HL-60/S4 (cell line): ENCODE results near the gene CCR4.
"Not testable (repeated sequence)": the region's sequence is repeated elsewhere in the genome, so short reads cannot be mapped to it uniquely, and the experiment has no call there.

Source experiments
- in situ Hi-C: fragments of 300-500 bp; cut with MboI; formaldehyde crosslinking; loops from 2 replicates; pipeline ENCODE4 v1.14.3; 2022; ENCODE audit warnings: low sequenced_read_pairs

The CCR4 gene

GRCh38 chr3:32973982-32974381, 22.5 kb downstream of the CCR4 start:
- in situ Hi-C loops: no loop called here

DNA sequence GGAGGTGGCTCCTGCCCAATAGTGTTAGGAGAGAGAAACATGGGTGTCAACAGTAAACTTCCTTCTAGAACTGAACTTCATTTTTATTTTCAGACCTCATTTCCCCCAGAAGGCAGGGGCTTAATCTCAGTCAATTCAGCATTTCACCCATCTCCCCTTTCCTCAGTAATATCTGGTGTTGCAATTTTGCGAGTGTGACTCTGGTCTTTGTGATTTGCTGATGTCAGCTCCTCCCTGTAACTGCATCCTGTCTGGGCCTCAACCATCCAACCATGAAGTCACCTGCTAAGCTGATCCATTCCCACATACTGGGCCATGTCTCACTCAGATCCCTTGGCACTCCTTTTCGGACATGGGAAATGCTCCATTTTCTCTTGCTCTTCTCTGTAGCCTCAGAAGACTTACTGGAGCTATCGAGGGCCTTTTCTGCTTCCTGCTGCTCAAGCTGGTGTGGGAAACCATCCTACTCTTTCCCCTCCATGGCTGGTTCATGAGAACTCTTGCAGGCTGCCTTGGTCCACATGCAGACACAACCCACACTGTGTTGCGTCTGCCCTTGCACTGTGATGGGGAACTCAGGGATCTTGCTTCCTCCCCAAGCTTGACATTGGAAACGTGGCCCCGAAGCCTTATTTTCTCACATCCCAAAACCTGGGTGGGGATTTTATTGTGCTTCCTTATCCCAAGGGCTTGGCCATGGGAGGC, 24.6 kb downstream of the CCR4 start:
- in situ Hi-C loops: no loop called here

DNA sequence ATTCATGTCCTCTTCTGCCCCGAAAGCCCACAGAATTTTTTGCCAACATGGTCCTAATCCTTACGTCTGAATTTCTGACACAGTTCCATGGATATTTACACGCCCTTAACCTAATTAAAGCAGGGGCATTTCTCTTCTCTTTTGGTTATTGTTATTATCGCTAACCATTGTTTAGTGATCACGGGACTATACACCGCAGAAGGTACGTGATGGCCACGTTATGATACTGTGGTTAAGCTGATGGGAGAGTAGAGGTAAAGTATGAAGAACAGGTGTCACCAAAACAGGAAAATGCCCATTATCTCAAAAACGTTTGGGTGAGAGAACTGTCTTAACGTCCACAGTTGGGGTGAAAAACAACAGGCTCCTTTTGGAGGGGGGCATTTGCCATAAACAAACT, 26.4 kb downstream of the CCR4 start:
- in situ Hi-C loops: no loop called here

DNA sequence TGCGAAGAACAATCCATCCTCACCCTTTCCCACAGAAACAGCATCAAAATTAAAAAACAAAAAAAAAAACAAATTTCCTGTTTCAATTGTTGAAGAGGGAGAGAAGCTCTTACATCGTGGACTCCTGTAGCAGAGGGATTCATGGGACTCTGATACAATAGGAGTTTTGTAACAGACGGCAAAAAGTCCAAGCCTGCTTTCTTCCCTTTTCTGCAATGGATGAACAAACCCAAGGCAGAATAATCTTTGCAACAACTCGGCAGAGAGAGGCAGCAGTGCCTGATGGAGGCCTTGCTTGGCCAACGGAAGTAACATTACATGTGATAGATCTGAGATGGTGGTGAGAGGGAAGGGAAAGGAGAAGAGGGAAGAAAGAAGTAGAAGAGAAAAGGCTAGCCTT, 26.9 kb downstream of the CCR4 start:
- in situ Hi-C loops: no loop called here

GRCh38 chr3:32983124-32983523, 31.7 kb downstream of the CCR4 start:
- in situ Hi-C loops: no loop called here

GRCh38 chr3:32984918-32985317, 33.5 kb downstream of the CCR4 start:
- in situ Hi-C loops: not testable (repeated sequence)

GRCh38 chr3:32989171-32989570, 37.7 kb downstream of the CCR4 start:
- in situ Hi-C loops: no loop called here

DNA sequence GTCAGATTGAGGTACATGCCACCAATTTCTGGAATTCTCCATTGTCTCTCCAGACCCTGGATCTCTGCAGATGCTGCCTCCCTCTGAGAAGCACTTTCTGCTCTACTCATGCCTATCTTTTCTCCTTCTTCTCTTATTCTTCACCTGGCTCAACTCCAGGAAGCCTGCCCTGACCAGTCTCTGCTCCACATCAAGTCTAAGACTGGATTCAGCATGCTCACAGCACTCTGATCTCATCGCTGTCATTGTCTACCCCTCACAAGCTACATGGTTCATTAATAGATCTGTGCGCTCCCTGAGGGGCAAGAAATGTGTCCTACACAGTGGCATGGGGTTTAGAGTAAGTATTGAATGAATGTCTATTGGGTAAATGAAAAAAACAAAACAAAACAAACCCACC, 38.7 kb downstream of the CCR4 start:
- in situ Hi-C loops: no loop called here

DNA sequence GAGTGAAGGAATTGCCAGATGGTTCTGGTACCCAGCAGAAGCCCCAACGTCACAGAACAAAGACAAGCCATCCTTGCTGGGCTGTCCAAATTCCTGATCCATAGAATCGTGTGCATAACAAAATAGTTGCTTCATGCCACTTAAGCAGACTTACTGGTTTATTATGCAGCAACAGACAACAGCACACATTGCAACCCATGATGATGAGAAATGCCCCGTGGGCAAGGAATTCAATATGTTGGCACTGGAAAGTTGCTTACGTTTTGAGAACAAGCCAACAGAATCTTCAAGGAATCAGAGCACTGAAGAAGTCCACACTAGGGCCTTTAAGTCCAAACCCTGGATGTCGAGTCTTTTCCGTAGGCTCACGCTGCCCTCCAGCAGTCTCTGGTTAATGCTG, 40.3 kb downstream of the CCR4 start:
- in situ Hi-C loops: no loop called here

DNA sequence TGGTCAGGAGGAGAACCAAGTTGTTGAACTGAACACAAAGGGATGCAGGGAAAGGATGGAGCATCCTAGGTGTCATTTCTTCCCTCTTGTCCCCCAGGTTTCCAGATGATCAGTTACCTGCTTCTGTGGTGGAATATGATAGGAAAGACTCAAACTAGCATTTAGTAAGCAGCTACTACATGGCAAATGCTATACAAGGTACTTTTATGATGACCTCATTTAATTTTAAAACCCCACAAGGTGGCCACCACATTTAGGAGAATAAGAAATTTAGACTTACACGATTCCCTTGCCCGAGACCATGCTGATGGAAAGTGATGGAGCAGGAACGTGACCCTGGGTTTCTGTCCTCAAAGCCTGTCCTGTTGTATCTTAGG, 40.9 kb downstream of the CCR4 start:
- in situ Hi-C loops: no loop called here

- in situ Hi-C loops: no loop called here
Observed at GRCh38 chr3:32994045-32994444, 42.6 kb downstream of the CCR4 start.

GRCh38 chr3:32995098-32995497, 43.7 kb downstream of the CCR4 start:
- in situ Hi-C loops: no loop called here

GRCh38 chr3:32996048-32996754, 44.8 kb downstream of the CCR4 start:
- in situ Hi-C loops: no loop called here

DNA sequence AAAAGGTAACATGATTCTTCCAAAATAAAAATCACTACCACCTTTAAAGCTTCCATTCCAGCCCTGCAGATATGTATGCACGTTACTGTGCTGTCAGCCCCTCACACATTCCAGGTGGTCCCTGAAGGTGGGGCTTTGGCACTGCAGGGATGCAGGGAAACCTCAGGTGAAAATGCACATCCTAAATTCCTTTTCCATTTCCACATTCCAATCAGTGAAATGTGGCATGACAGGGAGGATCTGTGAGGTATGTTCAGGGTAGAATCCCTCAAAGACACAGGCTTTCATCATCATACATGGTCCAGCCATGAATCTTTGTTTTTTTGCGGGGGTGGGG, 45.3 kb downstream of the CCR4 start:
- in situ Hi-C loops: no loop called here

- in situ Hi-C loops: no loop called here
Observed at GRCh38 chr3:32998631-32999451, 47.4 kb downstream of the CCR4 start.

DNA sequence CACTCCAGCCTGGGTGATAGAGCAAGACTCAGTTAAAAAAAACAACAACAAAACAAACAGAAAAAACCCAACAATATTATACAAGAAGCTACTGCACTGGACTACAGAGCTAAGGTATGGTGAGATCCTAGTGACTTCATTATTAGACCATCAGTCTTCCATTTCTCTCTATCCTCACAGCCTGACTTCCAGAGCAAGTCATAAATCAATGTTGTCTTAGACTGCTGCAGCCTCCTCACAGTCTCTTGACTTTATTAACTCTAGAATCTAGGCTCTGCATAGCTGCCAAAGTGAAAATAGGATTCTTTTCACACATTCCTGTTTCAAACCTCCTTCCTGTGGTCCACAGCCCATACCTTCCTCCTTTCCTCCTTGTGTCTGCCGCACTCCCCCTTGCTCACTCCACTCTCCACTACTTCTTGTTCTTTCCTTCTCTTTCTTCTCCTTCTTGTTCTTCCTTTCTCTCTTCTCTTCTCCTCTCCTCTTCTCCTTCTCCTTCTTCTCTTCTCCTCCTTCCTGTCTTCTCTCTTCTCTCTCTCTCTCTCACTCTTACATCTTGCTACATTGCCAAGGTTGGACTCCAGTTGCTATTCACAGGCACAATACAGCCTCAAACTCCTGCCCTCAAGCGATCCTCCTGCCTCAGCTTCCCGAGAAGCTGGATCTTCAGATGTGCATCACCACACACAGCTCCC, 49.4 kb downstream of the CCR4 start:
- in situ Hi-C loops: no loop called here

DNA sequence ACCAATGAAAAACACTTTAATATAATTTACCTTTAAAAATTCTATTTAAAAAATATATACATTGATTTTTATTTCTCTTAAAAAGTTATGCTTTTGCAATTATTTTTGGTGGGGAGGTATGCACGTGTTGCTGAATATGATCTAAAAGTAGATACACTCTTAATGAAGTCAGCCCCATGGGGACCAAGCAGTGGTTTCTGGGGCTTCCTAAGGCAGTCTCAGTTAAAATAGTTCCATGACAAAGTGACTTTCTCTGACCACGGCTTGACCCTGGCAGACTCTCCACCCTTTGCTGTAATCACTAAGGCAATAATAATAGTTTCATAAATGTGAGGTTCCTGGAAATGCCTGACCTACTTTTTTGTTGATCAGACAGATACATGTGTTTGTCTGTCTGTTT, 50.4 kb downstream of the CCR4 start:
- in situ Hi-C loops: no loop called here

DNA sequence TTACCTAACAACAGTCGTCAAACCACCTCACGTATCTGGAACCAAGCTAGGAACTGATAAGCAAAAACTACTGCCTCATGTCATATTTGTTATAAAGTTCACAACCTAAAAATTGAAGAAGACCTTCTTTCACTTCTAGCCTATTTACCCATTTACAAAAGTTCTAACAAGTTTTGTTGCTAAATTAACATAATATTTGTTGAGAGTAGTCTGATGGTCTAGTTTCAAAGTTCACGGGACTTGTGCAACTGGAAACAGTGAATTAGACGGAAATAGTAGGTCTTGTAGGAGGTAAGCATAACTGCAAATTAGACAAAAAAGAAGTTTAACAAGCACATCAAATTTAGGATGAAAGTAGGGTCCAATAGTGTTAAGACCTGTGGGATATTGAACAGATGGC, 51.9 kb downstream of the CCR4 start:
- in situ Hi-C loops: no loop called here

GRCh38 chr3:33004205-33004604, 52.8 kb downstream of the CCR4 start:
- in situ Hi-C loops: no loop called here

DNA sequence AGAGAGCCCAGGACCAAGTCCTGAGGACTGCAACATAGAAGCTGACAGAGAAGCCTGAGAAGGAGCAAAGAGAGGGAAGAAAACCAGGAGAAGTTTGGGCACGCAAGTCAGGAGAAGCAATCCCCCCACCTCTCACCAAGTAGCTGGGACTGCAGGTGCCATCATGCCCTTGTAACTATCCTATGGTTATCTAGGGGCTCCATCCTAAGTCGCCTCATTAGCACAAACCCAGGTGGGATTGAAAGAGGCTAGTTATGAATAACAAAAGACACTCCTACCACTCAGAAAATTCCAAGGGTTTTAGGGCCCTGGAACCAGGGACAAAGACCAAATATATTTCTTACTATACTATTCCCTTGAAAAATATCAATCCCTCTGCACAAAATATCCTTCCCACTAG, 53.5 kb downstream of the CCR4 start:
- in situ Hi-C loops: no loop called here
